Trophoblast cell (in vitro differentiated cells and primary cell): Measurements from ENCODE around the gene U2AF2.

ENCODE experiments used
- DNase-seq, 2 donors: peaks; one replicate each; pipeline ENCODE4 v3.0.0-alpha.2; 2016
- H2AFZ ChIP-seq: 2 replicates; pipeline ENCODE4 v1.6.1; 2013; ENCODE audit warnings: low read length, moderate library complexity, mild to moderate bottlenecking; ENCODE audit not compliant: insufficient read depth, poor library complexity
- H2AK5ac ChIP-seq: 2 replicates; pipeline ENCODE4 v1.6.1; 2013; ENCODE audit warnings: mild to moderate bottlenecking, low read length
- H2BK120ac ChIP-seq: 2 replicates; pipeline ENCODE4 v1.6.1; 2013; ENCODE audit warnings: low read length, mild to moderate bottlenecking, moderate library complexity; ENCODE audit not compliant: insufficient read depth, poor library complexity
- H2BK12ac ChIP-seq: 2 replicates; pipeline ENCODE4 v1.6.1; 2013; ENCODE audit warnings: mild to moderate bottlenecking, low read length, moderate library complexity
- H2BK5ac ChIP-seq: 2 replicates; pipeline ENCODE4 v1.6.1; 2013; ENCODE audit warnings: low read length, low read depth, moderate library complexity, mild to moderate bottlenecking; ENCODE audit not compliant: poor library complexity
- H3K14ac ChIP-seq: 2 replicates; pipeline ENCODE4 v1.6.1; 2013; ENCODE audit warnings: mild to moderate bottlenecking, low read length
- H3K18ac ChIP-seq: 2 replicates; pipeline ENCODE4 v1.6.1; 2013; ENCODE audit warnings: mild to moderate bottlenecking, low read length
- H3K23ac ChIP-seq: 2 replicates; pipeline ENCODE4 v1.6.1; 2013; ENCODE audit warnings: low read length
- H3K27ac ChIP-seq: 2 replicates; pipeline ENCODE4 v1.5.1; 2013; ENCODE audit warnings: low read depth, mild to moderate bottlenecking, inconsistent platforms, low read length, moderate library complexity
- H3K27me3 ChIP-seq: 2 replicates; pipeline ENCODE4 v1.6.1; 2013; ENCODE audit warnings: inconsistent platforms, mild to moderate bottlenecking, low read length, moderate library complexity; ENCODE audit not compliant: insufficient read depth
- H3K36me3 ChIP-seq, 2 experiments: 1 replicate in 1 of 2; 2 replicates in 1 of 2; pipeline ENCODE4 v1.6.1; 2013; ENCODE audit warnings: low read length in 2 of 2, mild to moderate bottlenecking in 2 of 2, moderate library complexity in 1 of 2; ENCODE audit not compliant: insufficient read depth in 2 of 2, control insufficient read depth in 1 of 2
- H3K4ac ChIP-seq: 2 replicates; pipeline ENCODE4 v1.6.1; 2013; ENCODE audit warnings: low read depth, mild to moderate bottlenecking, low read length, moderate library complexity
- H3K4me1 ChIP-seq, 2 experiments: 1 replicate in 1 of 2; 2 replicates in 1 of 2; pipeline ENCODE4 v1.6.1; 2013; ENCODE audit warnings: low read length in 2 of 2, mild to moderate bottlenecking in 2 of 2, moderate library complexity in 1 of 2; ENCODE audit not compliant: insufficient read depth in 2 of 2, control insufficient read depth in 1 of 2
- H3K4me2 ChIP-seq: 2 replicates; pipeline ENCODE4 v1.6.1; 2013; ENCODE audit warnings: inconsistent platforms, mild to moderate bottlenecking, low read length, moderate library complexity
- H3K4me3 ChIP-seq: 2 replicates; pipeline ENCODE4 v1.5.1; 2013; ENCODE audit warnings: mild to moderate bottlenecking, low read depth, low read length, inconsistent platforms
- H3K79me1 ChIP-seq: one replicate; pipeline ENCODE4 v1.6.1; 2013; ENCODE audit warnings: low read length
- H3K79me2 ChIP-seq: 2 replicates; pipeline ENCODE4 v1.6.1; 2013; ENCODE audit warnings: low read length, mild to moderate bottlenecking; ENCODE audit not compliant: control insufficient read depth, insufficient read depth, poor library complexity
- H3K9ac ChIP-seq: 2 replicates; pipeline ENCODE4 v1.6.1; 2013; ENCODE audit warnings: mild to moderate bottlenecking, low read length
- H3K9me3 ChIP-seq: 2 replicates; pipeline ENCODE4 v1.6.1; 2013; ENCODE audit warnings: low read depth, mild to moderate bottlenecking, control low read depth, inconsistent platforms, low read length; ENCODE audit not compliant: insufficient read depth
- H4K12ac ChIP-seq: 2 replicates; pipeline ENCODE4 v1.6.1; 2013; ENCODE audit warnings: low read depth, mild to moderate bottlenecking, low read length, moderate library complexity
- H4K8ac ChIP-seq: 2 replicates; pipeline ENCODE4 v1.6.1; 2013; ENCODE audit warnings: low read depth, mild to moderate bottlenecking, low read length, moderate library complexity
- H4K91ac ChIP-seq: one replicate; pipeline ENCODE4 v1.6.1; 2013; ENCODE audit warnings: low read depth, mild to moderate bottlenecking, low read length, moderate library complexity
- WGBS: extraction: QIAGEN DNeasy Blood & Tissue Kit; methylation state at CpG from one replicate; pipeline ENCODE4 v1.1.7; 2013; ENCODE audit warnings: missing lambda C conversion rate; ENCODE audit not compliant: insufficient read length, insufficient coverage; ENCODE audit errors: extremely low coverage; 5-methylcytosine and 5-hydroxymethylcytosine counted together

U2AF2 gene

DNA sequence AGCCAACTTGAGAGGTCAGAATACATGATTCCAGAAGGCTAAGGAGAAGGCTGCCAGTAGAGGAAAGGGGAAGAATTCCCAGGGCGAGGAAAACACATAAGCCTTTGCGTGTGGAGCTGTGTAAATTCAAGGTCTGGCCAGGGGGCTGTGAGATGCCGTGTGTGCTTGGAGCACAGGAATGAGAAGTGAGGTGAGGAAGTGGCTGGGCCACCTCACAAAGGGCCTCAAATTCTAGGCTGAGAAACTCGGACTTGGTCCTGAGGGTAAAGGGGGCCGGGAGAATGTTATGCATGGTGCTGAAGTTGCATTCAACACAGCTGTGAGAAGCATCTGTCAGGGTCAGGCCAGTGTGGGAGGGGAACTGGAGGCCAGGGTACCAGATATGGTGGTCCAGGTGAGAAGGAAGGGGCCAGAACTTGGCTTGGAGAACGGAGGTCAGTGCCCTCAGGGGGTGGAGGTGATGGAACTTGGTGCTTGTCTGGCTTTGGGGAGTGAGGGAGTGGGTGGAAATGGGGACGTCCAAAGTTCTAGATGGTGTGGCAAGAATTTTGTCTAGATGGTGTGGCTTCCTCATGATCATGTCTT is 18.9 kb upstream of the U2AF2 start:
- peaks cover 18 to 21% of the 10 kb centered on the region in 2 experiments for H3K4me1 ChIP-seq
- H3K18ac ChIP-seq: no peak overlapping the region
- no peak overlapping the region for H3K4me3 ChIP-seq
- H4K91ac ChIP-seq: no peak overlapping the region
- H3K4ac ChIP-seq: peak overlapping the region; percentile 95
- H3K27ac ChIP-seq: no peak overlapping the region
- no peak overlapping the region for H2AFZ ChIP-seq
- H2BK120ac ChIP-seq: no peak overlapping the region
- H3K4me2 ChIP-seq: peak overlapping the region; percentile 73
- DNase-seq: no peak
- WGBS: no CpG with 5 or more reads among the region's 7 CpGs
- peak overlapping the region; percentile 49 for H4K8ac ChIP-seq
- peaks cover 4 to 7% of the 10 kb centered on the region in 2 experiments for H3K36me3 ChIP-seq
- peaks cover 15% of the 10 kb centered on the region for H3K79me2 ChIP-seq
- no peak overlapping the region for H2BK5ac ChIP-seq
- peaks cover 10% of the 10 kb centered on the region for H3K79me1 ChIP-seq
- no peak overlapping the region for H4K12ac ChIP-seq
- H3K9me3 ChIP-seq: no peaks in the 10 kb centered on the region
- no peak overlapping the region for H3K23ac ChIP-seq
- H3K27me3 ChIP-seq: no peaks in the 10 kb centered on the region
- peak overlapping the region; percentile 35 for H3K9ac ChIP-seq
- no peak overlapping the region for H2AK5ac ChIP-seq
- H2BK12ac ChIP-seq: peak overlapping the region; percentile 3
- no peak overlapping the region for H3K14ac ChIP-seq

- Histone ChIP-seq H3K4me3 (no peak overlapping the region), H2AK5ac (no peak overlapping the region), H3K36me3 (peaks cover 4 to 7% of the 10 kb centered on the region in 2 experiments), H3K27me3 (no peaks in the 10 kb centered on the region), H2BK12ac (no peak overlapping the region), H2BK5ac (no peak overlapping the region), H3K23ac (no peak overlapping the region), H4K8ac (no peak overlapping the region), H2BK120ac (no peak overlapping the region), H3K14ac (no peak overlapping the region), H3K4ac (peak overlapping the region; percentile 13), H3K9me3 (no peaks in the 10 kb centered on the region), H2AFZ (no peak overlapping the region), H3K27ac (no peak overlapping the region), H3K9ac (no peak overlapping the region), H4K91ac (no peak overlapping the region), H4K12ac (peak overlapping the region; percentile 43), H3K18ac (no peak overlapping the region), H3K79me1 (peaks cover 17% of the 10 kb centered on the region), H3K79me2 (peaks cover 19% of the 10 kb centered on the region), H3K4me2 (no peak overlapping the region), H3K4me1 (peaks cover 18 to 21% of the 10 kb centered on the region in 2 experiments)
- WGBS: no CpG with 5 or more reads among the region's 4 CpGs
- DNase-seq: no peak
Observed at GRCh38 chr19:55636723-55637122, 18.1 kb upstream of the U2AF2 start.

- no peak overlapping the region for H4K12ac ChIP-seq
- no peak overlapping the region for H2AFZ ChIP-seq
- no peak overlapping the region for H3K23ac ChIP-seq
- H3K4me2 ChIP-seq: no peak overlapping the region
- peaks cover 4 to 7% of the 10 kb centered on the region in 2 experiments for H3K36me3 ChIP-seq
- H4K91ac ChIP-seq: no peak overlapping the region
- no peak for DNase-seq
- no CpG with 5 or more reads among the region's 11 CpGs for WGBS
- no peak overlapping the region for H3K18ac ChIP-seq
- H2AK5ac ChIP-seq: no peak overlapping the region
- no peak overlapping the region for H2BK12ac ChIP-seq
- H4K8ac ChIP-seq: no peak overlapping the region
- no peak overlapping the region for H2BK5ac ChIP-seq
- no peak overlapping the region for H3K27ac ChIP-seq
- H3K79me2 ChIP-seq: peaks cover 19% of the 10 kb centered on the region
- H3K14ac ChIP-seq: no peak overlapping the region
- H3K9ac ChIP-seq: no peak overlapping the region
- H3K27me3 ChIP-seq: no peaks in the 10 kb centered on the region
- H3K9me3 ChIP-seq: no peaks in the 10 kb centered on the region
- H3K79me1 ChIP-seq: peaks cover 18% of the 10 kb centered on the region
- H3K4ac ChIP-seq: no peak overlapping the region
- H2BK120ac ChIP-seq: no peak overlapping the region
- H3K4me1 ChIP-seq: peaks cover 19 to 24% of the 10 kb centered on the region in 2 experiments
- H3K4me3 ChIP-seq: no peak overlapping the region
Observed at GRCh38 chr19:55637534-55637933, 17.3 kb upstream of the U2AF2 start.

DNA sequence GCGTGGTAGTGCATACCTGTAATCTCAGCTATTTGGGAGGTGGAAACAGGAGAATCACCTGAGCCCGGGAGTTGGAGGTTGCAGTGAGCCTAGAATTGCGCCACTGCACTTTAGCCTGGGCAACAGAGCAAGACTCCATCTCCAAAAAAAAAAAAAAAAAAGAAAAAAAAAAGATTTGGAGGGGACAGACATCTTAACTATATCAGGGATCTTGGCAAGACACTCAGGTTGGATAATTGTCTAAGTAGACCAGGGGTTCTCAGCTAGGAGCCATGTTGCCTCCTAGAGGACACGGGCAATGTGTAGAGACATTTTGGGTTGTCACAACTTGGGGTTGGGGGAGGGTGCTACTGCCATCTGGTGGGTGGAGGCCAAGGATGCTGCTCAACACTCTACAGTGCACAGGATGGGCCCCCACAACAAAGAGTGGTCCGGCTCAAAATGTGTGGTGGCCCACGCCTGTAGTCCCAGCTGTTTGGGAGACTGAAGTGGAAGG is 15.9 kb upstream of the U2AF2 start:
- Histone ChIP-seq H3K4me1 (peaks cover 24 to 31% of the 10 kb centered on the region in 2 experiments), H2BK120ac (no peak overlapping the region), H2AK5ac (no peak overlapping the region), H3K27ac (no peak overlapping the region), H3K4ac (no peak overlapping the region), H2BK12ac (no peak overlapping the region), H4K8ac (no peak overlapping the region), H3K4me2 (no peak overlapping the region), H3K9me3 (no peaks in the 10 kb centered on the region), H3K9ac (no peak overlapping the region), H3K14ac (no peak overlapping the region), H4K12ac (peak overlapping the region; percentile 33), H4K91ac (no peak overlapping the region), H2AFZ (no peak overlapping the region), H3K79me1 (peaks cover 25% of the 10 kb centered on the region), H2BK5ac (no peak overlapping the region), H3K27me3 (no peaks in the 10 kb centered on the region), H3K79me2 (peaks cover 25% of the 10 kb centered on the region), H3K23ac (no peak overlapping the region), H3K36me3 (peaks cover 4 to 7% of the 10 kb centered on the region in 2 experiments), H3K18ac (no peak overlapping the region), H3K4me3 (no peak overlapping the region)
- DNase-seq: peak in 1 of 2 donors; percentile 43
- WGBS: no CpG with 5 or more reads among the region's 6 CpGs
